Measurements from ENCODE around the gene LBP. TPM values are rescaled to one million over a fixed set of nuclear protein-coding genes. Genes with fewer than 3 reads are reported as not detected.

LBP gene
- total RNA-seq, 1 experiment from 2014 or later: not detected

Other genes with a start within 250 kb of the LBP start
- gene TGM2, start 181.2 kb upstream of the LBP start, total RNA-seq (2014; rRNA removed; shearing (Covaris generic)): 13.9 and 27.0 TPM in 2 replicates
- gene KIAA1755, start 85.7 kb upstream of the LBP start, total RNA-seq (2014; rRNA removed; shearing (Covaris generic)): 0.57 and 0.69 TPM in 2 replicates
- gene BPI, start 42.3 kb upstream of the LBP start, total RNA-seq (2014; rRNA removed; shearing (Covaris generic)): not detected in 2 replicates
- 8.5 and 10.1 TPM in 2 replicates for gene SNHG17, start 88.8 kb downstream of the LBP start, total RNA-seq (2014; rRNA removed; shearing (Covaris generic))
- gene RALGAPB, start 126.4 kb downstream of the LBP start, total RNA-seq (2014; rRNA removed; shearing (Covaris generic)): 20.0 and 20.8 TPM in 2 replicates
- not detected in 2 replicates for gene ADIG, start 234.7 kb downstream of the LBP start, total RNA-seq (2014; rRNA removed; shearing (Covaris generic))